ENCODE data around the gene MAP3K14. TPM values are rescaled to one million over a fixed set of nuclear protein-coding genes. Genes with fewer than 3 reads are reported as not detected.

MAP3K14 gene
- total RNA-seq, 1 donor from 2014 or later: 9.9 TPM

DNA sequence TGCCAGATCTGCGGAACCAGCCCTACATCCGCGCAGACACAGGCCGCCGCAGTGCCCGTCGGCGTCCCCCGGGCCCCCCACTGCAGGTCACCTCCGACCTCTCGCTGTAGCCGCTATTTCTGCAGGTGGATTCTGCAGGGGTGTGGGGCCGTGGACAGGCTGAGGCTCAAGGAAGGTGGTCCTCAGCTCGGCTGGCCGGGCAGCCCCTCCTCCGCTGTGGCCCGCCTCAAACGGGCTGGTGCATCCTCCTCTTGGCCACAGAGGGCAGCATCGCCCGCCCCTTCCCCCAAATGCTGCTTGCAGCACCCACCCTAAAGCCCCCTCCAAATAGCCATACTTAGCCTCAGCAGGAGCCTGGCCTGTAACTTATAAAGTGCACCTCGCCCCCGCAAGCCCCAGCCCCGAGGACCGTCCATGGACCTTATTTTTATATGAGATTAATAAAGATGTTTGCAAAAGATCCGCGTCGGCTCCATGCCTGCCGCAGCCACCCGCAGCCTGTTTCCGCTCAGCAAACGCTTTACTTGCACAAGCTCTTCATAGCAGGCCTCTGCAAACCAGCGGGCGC, 69.9 kb downstream of the MAP3K14 start:
- no peaks in the 10 kb centered on the region for H3K27me3 ChIP-seq
- H3K4me3 ChIP-seq: peak overlapping the region; percentile 61
- H3K4me1 ChIP-seq: peaks cover 12% of the 10 kb centered on the region
- DNase-seq (peak; percentile 71), ATAC-seq (no peak)
- H3K9me3 ChIP-seq: no peaks in the 10 kb centered on the region
- H3K36me3 ChIP-seq: peaks cover 23% of the 10 kb centered on the region
- TF ChIP-seq, protein P1, sequence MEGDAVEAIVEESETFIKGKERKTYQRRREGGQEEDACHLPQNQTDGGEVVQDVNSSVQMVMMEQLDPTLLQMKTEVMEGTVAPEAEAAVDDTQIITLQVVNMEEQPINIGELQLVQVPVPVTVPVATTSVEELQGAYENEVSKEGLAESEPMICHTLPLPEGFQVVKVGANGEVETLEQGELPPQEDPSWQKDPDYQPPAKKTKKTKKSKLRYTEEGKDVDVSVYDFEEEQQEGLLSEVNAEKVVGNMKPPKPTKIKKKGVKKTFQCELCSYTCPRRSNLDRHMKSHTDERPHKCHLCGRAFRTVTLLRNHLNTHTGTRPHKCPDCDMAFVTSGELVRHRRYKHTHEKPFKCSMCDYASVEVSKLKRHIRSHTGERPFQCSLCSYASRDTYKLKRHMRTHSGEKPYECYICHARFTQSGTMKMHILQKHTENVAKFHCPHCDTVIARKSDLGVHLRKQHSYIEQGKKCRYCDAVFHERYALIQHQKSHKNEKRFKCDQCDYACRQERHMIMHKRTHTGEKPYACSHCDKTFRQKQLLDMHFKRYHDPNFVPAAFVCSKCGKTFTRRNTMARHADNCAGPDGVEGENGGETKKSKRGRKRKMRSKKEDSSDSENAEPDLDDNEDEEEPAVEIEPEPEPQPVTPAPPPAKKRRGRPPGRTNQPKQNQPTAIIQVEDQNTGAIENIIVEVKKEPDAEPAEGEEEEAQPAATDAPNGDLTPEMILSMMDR (IDR thresholded peaks at IDR 0.05): peak; percentile 49
- peak overlapping the region; percentile 86 for H3K27ac ChIP-seq
- intact Hi-C loops (cut with DNase I): no loop called here

DNA sequence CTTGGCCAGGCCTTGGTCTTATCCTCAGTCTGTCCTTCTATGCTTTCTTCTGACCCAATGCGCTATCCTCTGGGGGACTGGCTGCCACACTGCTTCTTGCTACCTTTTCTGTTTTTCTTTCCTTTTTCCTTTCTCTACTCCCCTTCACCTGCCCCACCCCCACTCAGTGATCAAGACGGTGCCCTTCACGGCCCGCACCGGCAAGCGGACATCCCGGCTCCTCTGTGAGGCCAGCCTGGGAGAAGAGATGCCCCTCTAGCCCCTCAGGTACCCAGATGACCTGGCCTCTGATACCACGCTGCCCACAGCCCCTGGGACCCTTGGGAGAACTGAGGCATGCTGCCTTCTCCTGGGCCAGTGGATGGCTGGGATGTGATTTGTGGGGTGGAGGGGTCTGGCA, 70.5 kb downstream of the MAP3K14 start:
- DNase-seq (no peak), ATAC-seq (no peak)
- Histone ChIP-seq H3K9me3 (no peaks in the 10 kb centered on the region), H3K4me3 (no peak overlapping the region), H3K36me3 (peaks cover 23% of the 10 kb centered on the region), H3K27ac (no peak overlapping the region), H3K4me1 (peaks cover 12% of the 10 kb centered on the region), H3K27me3 (no peaks in the 10 kb centered on the region)
- intact Hi-C loops (cut with DNase I): no loop called here
- TF ChIP-seq, protein P1 (IDR thresholded peaks at IDR 0.05): no peak

DNA sequence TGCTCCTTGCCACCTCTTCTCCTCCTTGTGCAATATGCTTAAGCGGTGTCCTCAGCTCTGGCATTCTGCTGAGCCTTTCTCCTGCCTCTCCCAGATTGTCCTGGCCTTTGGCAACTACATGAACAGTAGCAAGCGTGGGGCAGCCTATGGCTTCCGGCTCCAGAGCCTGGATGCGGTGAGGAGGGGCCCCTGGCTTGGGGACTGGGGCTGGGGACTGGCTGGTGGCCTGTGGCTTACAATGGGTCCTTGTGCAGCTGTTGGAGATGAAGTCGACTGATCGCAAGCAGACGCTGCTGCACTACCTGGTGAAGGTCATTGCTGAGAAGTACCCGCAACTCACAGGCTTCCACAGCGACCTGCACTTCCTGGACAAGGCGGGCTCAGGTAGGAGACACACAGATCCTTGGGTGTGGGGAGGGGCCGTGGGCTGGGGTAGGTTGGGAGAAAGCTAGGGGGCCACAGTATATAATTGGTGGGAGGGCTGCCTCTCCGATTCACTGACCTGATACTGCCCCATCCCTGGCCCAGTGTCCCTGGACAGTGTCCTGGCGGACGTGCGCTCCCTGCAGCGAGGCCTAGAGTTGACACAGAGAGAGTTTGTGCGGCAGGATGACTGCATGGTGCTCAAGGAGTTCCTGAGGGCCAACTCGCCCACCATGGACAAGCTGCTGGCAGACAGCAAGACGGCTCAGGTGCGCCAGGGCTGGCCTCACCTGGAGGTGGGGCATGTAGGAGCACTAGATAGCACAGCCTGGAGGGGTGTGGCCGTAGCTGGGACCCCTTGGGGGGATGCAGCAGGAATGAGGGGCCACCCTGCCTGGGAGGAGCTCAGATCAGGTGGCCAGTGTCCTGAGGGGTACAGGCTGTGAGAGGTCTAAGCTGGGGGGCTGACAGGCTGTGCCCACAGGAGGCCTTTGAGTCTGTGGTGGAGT, 71.8 kb downstream of the MAP3K14 start:
- ATAC-seq (no peak), DNase-seq (no peak)
- Histone ChIP-seq H3K36me3 (peaks cover 30% of the 10 kb centered on the region), H3K4me1 (peaks cover 12% of the 10 kb centered on the region), H3K27ac (no peak overlapping the region), H3K9me3 (no peaks in the 10 kb centered on the region), H3K27me3 (no peaks in the 10 kb centered on the region), H3K4me3 (no peak overlapping the region)
- TF ChIP-seq, protein P1 (IDR thresholded peaks at IDR 0.05): no peak
- intact Hi-C loops (cut with DNase I): no loop called here

DNA sequence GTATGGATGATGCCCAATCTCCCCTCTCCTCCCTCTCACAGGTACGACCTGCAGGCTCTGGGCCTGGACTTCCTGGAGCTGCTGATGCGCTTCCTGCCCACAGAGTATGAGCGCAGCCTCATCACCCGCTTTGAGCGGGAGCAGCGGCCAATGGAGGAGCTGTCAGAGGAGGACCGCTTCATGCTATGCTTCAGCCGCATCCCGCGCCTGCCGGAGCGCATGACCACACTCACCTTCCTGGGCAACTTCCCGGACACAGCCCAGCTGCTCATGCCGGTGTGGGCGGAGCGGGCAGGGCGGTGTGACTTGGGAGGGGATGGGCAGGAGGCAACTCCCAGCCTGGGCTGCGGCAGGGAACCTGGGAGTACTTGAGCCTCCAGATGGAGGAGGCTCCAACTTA, 73.1 kb downstream of the MAP3K14 start:
- Histone ChIP-seq H3K36me3 (peaks cover 35% of the 10 kb centered on the region), H3K9me3 (no peaks in the 10 kb centered on the region), H3K27me3 (no peaks in the 10 kb centered on the region), H3K4me1 (peaks cover 12% of the 10 kb centered on the region), H3K4me3 (no peak overlapping the region), H3K27ac (no peak overlapping the region)
- DNase-seq (no peak), ATAC-seq (no peak)
- intact Hi-C loops (cut with DNase I): no loop called here
- TF ChIP-seq, protein P1 (IDR thresholded peaks at IDR 0.05): no peak

DNA sequence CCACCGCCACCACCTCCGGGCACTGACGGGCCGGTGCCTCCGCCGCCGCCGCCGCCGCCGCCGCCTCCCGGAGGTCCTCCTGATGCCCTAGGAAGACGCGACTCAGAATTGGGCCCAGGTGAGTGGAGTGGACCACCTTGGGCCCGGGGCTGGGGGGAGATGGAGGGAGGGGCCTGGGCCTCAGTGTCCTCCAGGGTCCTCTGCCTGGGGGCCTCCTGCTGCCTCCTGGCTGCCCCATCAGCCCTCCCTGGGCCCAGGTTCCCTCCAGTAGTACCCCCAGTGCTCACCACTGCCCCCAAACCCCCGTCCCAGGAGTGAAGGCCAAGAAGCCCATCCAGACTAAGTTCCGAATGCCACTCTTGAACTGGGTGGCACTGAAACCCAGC, 74.8 kb downstream of the MAP3K14 start:
- ATAC-seq: no peak
- Histone ChIP-seq H3K27me3 (no peaks in the 10 kb centered on the region), H3K27ac (no peak overlapping the region), H3K36me3 (peaks cover 40% of the 10 kb centered on the region), H3K4me1 (peaks cover 8% of the 10 kb centered on the region), H3K9me3 (no peaks in the 10 kb centered on the region), H3K4me3 (no peak overlapping the region)
- intact Hi-C loops (cut with DNase I): no loop called here
- DNase-seq: no peak
- TF ChIP-seq, protein P1 (IDR thresholded peaks at IDR 0.05): no peak

Data from upper lobe of right lung (tissue), 1 donor.